HepG2 (cell line): ENCODE results near the gene PSMD1. TPM values are rescaled to one million over a fixed set of nuclear protein-coding genes. Genes with fewer than 3 reads are reported as not detected.

ENCODE experiments used
- DMTF1 ChIP-seq: sonication (generic); formaldehyde crosslinking; IDR thresholded peaks from 2 replicates; pipeline ENCODE4 v1.4.0; 2020; ENCODE audit warnings: mild to moderate bottlenecking, missing genetic modification reagents
- GPN1 ChIP-seq: sonication (generic); formaldehyde crosslinking; IDR thresholded peaks from 2 replicates; pipeline ENCODE4 v1.5.1; 2020; ENCODE audit warnings: missing genetic modification reagents, borderline replicate concordance
- MLXIP ChIP-seq: sonication (generic); formaldehyde crosslinking; IDR thresholded peaks from 2 replicates; pipeline ENCODE4 v1.9.0; 2021; ENCODE audit warnings: missing genetic modification reagents, borderline replicate concordance
- MYPOP ChIP-seq: sonication (generic); formaldehyde crosslinking; IDR thresholded peaks from 2 replicates; pipeline ENCODE4 v1.8.1; 2023; ENCODE audit warnings: mild to moderate bottlenecking, moderate library complexity, missing genetic modification reagents
- PPARG ChIP-seq: conservative IDR thresholded peaks from 2 replicates; pipeline ENCODE4 v1.6.1; 2016; ENCODE audit warnings: missing biosample characterization, missing genetic modification reagents
- RFXANK ChIP-seq: IDR thresholded peaks from 2 replicates; pipeline ENCODE4 v1.6.1; 2016
- SNAPC4 ChIP-seq: sonication (generic); formaldehyde crosslinking; IDR thresholded peaks from 2 replicates; pipeline ENCODE4 v1.4.0; 2020; ENCODE audit warnings: mild to moderate bottlenecking, missing genetic modification reagents
- SRF ChIP-seq: IDR thresholded peaks from 2 replicates; pipeline ENCODE4 v1.6.1; 2011; ENCODE audit warnings: mild to moderate bottlenecking, low read depth, low read length, moderate library complexity
- ZBTB26 ChIP-seq: IDR thresholded peaks from 2 replicates; pipeline ENCODE4 v1.6.1; 2016; ENCODE audit warnings: missing compliant biosample characterization, missing genetic modification reagents, borderline replicate concordance
- ZNF574 ChIP-seq: sonication (generic); formaldehyde crosslinking; IDR thresholded peaks from 2 replicates; pipeline ENCODE4 v1.4.0; 2020; ENCODE audit warnings: missing genetic modification reagents
- polyA plus RNA-seq, 8 experiments: library from polyadenylated mRNA; depleted of rRNA in 3 of 8; stranded (reverse) in 7 of 8; unstranded in 1 of 8; fragments of >200 nt; fragmentation: Illumina TruSeq in 4 of 8; extraction: Trizol in 4 of 8; gene quantifications; 2 replicates each; pipeline versions ENCODE4 v1.2.1 to v1.2.3, GENCODE V29; 2011 to 2016; ENCODE audit warnings: low read depth in 4 of 8, missing spikeins in 1 of 8, mixed read lengths in 1 of 8; ENCODE audit not compliant: insufficient read depth in 1 of 8
- total RNA-seq, 5 experiments: library from RNA; depleted of rRNA; stranded (reverse); fragments of >200 nt; fragmentation: Illumina TruSeq; extraction: Trizol; gene quantifications; 2 replicates each; pipeline ENCODE4 v1.2.3, GENCODE V29; 2016; ENCODE audit warnings: low read depth in 1 of 5

PSMD1 gene
- total and polyA plus RNA-seq, 2 of the 13 experiments (the other 11 are each of a cell fraction or from before 2014, with no cell fraction given): 136 to 191 TPM

GRCh38 chr2:231052494-231053451 lies 3.9 kb upstream of the PSMD1 start (continued):
- TF ChIP-seq SNAPC4 (CRISPR knock-in tag) (peak; percentile 87), GPN1 (CRISPR knock-in tag) (no peak), RFXANK (CRISPR knock-in tag) (peak; percentile 24; the same call in 1 of the 2 replicates), SRF (0 out of 2 replicates have a peak, but pooled peaks have one; percentile 58), MYPOP (CRISPR knock-in tag) (peak; percentile 97), MLXIP (CRISPR knock-in tag) (0 out of 2 replicates have a peak, but pooled peaks have one; percentile 43), ZBTB26 (CRISPR knock-in tag) (peak; percentile 55; the same call in 1 of the 2 replicates), ZNF574 (CRISPR knock-in tag) (peak; percentile 95), DMTF1 (0 out of 2 replicates have a peak, but pooled peaks have one; percentile 78), PPARG (CRISPR knock-in tag) (0 out of 2 replicates have a peak, but pooled peaks have one; percentile 24)
